GM23338 (cell line): ENCODE results near the gene LRRC18. TPM values are rescaled to one million over a fixed set of nuclear protein-coding genes. Genes with fewer than 3 reads are reported as not detected.

ENCODE experiments used
- ATAC-seq: fragments of 200-7000 bp; cut with Tn5 transposase; 3 replicates; pipeline ENCODE4 v1.9.1; 2020
- DNase-seq: peaks from one replicate; pipeline ENCODE4 v3.0.0-alpha.2; 2015; ENCODE audit warnings: low spot score
- H2AFZ ChIP-seq: fragments of 200-600 bp; sonication (generic); 2 replicates; pipeline ENCODE4 v1.8.0; 2016; ENCODE audit warnings: antibody characterized with exemption, mild to moderate bottlenecking, moderate library complexity
- H3F3A ChIP-seq: fragments of 200-600 bp; sonication (generic); replicated peaks from 2 replicates; pipeline ENCODE4 v1.8.0; 2017; ENCODE audit warnings: antibody characterized with exemption, mixed run types, low read depth
- H3K27ac ChIP-seq: fragments of 200-600 bp; sonication (generic); 2 replicates; pipeline ENCODE4 v1.6.1; 2016; ENCODE audit warnings: low read depth
- H3K27me3 ChIP-seq: fragments of 200-600 bp; sonication (generic); 2 replicates; pipeline ENCODE4 v1.8.0; 2016; ENCODE audit warnings: mild to moderate bottlenecking, mixed run types, moderate library complexity; ENCODE audit not compliant: insufficient read depth
- H3K36me3 ChIP-seq: fragments of 200-600 bp; sonication (generic); 2 replicates; pipeline ENCODE4 v1.8.0; 2016; ENCODE audit warnings: mild to moderate bottlenecking; ENCODE audit not compliant: insufficient read depth
- H3K4me1 ChIP-seq: fragments of 200-600 bp; sonication (generic); 2 replicates; pipeline ENCODE4 v1.8.0; 2016; ENCODE audit warnings: mild to moderate bottlenecking, moderate library complexity; ENCODE audit not compliant: insufficient read depth
- H3K4me2 ChIP-seq: fragments of 200-600 bp; sonication (generic); 2 replicates; pipeline ENCODE4 v1.7.1; 2017; ENCODE audit warnings: mixed run types
- H3K4me3 ChIP-seq: fragments of 200-600 bp; sonication (generic); 2 replicates; pipeline ENCODE4 v1.6.1; 2016; ENCODE audit warnings: mixed run types
- H3K79me2 ChIP-seq: fragments of 200-600 bp; sonication (generic); replicated peaks from 2 replicates; pipeline ENCODE4 v1.8.0; 2017; ENCODE audit warnings: mild to moderate bottlenecking; ENCODE audit not compliant: insufficient read depth
- H3K9me2 ChIP-seq: fragments of 200-600 bp; sonication (generic); 2 replicates; pipeline ENCODE4 v1.8.0; 2017; ENCODE audit not compliant: insufficient read depth
- H4K20me1 ChIP-seq: fragments of 200-600 bp; sonication (generic); replicated peaks from 2 replicates; pipeline ENCODE4 v1.8.0; 2017; ENCODE audit warnings: mild to moderate bottlenecking; ENCODE audit not compliant: insufficient read depth
- H3K27ac Mint-ChIP-seq: 2 replicates; pipeline ENCODE4 v1.8.0; 2020; ENCODE audit warnings: inconsistent platforms, mild to moderate bottlenecking, moderate library complexity, mixed read lengths
- H3K27me3 Mint-ChIP-seq: 3 replicates; pipeline ENCODE4 v1.8.0; 2022; ENCODE audit warnings: low read depth, mild to moderate bottlenecking, moderate library complexity, mixed read lengths, inconsistent platforms; ENCODE audit not compliant: insufficient read depth, poor library complexity
- H3K36me3 Mint-ChIP-seq: 3 replicates; pipeline ENCODE4 v1.8.0; 2021; ENCODE audit warnings: low read depth, mild to moderate bottlenecking, inconsistent platforms, moderate library complexity, mixed read lengths
- H3K4me1 Mint-ChIP-seq: 3 replicates; pipeline ENCODE4 v1.8.0; 2020; ENCODE audit warnings: mild to moderate bottlenecking, inconsistent platforms, mixed read lengths
- H3K4me3 Mint-ChIP-seq: 3 replicates; pipeline ENCODE4 v1.8.0; 2021; ENCODE audit warnings: moderate library complexity, mild to moderate bottlenecking, inconsistent platforms, mixed read lengths
- H3K9me3 Mint-ChIP-seq: 3 replicates; pipeline ENCODE4 v1.8.0; 2020; ENCODE audit warnings: moderate library complexity, mild to moderate bottlenecking, inconsistent platforms, mixed read lengths
- CREB1 ChIP-seq: fragments of 250-450 bp; sonication (Bioruptor Pico); IDR thresholded peaks from 2 replicates; pipeline ENCODE4 v1.5.0; 2020; ENCODE audit warnings: low read depth, mild to moderate bottlenecking, moderate library complexity
- CTCF ChIP-seq, 2 experiments: fragments of 200-600 bp in 1 of 2; sonication (generic) in 1 of 2; conservative IDR thresholded peaks; 2 replicates each; pipeline versions ENCODE4 v1.5.1 to v1.6.1; 2016 to 2017; ENCODE audit warnings: antibody characterized with exemption in 2 of 2, low read depth in 2 of 2, mild to moderate bottlenecking in 2 of 2, moderate library complexity in 1 of 2
- ETS1 ChIP-seq: IDR thresholded peaks from 2 replicates; pipeline ENCODE4 v1.6.1; 2016; ENCODE audit warnings: antibody characterized with exemption
- EZH2 ChIP-seq: fragments of 200-600 bp; sonication (generic); IDR thresholded peaks from one replicate; pipeline ENCODE4 v1.8.0; 2017; ENCODE audit warnings: antibody characterized with exemption, mild to moderate bottlenecking, low read depth; ENCODE audit not compliant: unreplicated experiment
- EZH2phosphoT487 ChIP-seq: fragments of 200-600 bp; sonication (generic); IDR thresholded peaks from one replicate; pipeline ENCODE4 v1.8.1; 2018; ENCODE audit warnings: antibody characterized with exemption; ENCODE audit not compliant: unreplicated experiment
- JUNB ChIP-seq: IDR thresholded peaks from one replicate; pipeline ENCODE4 v1.6.1; 2016; ENCODE audit warnings: antibody characterized with exemption; ENCODE audit not compliant: unreplicated experiment
- NANOG ChIP-seq: IDR thresholded peaks from 2 replicates; pipeline ENCODE4 v1.6.1; 2016; ENCODE audit warnings: antibody characterized with exemption, borderline replicate concordance
- POLR2AphosphoS5 ChIP-seq: IDR thresholded peaks from 2 replicates; pipeline ENCODE4 v1.6.1; 2016; ENCODE audit warnings: antibody characterized with exemption, low read depth
- REST ChIP-seq: IDR thresholded peaks from one replicate; pipeline ENCODE4 v1.6.1; 2018; ENCODE audit warnings: antibody characterized with exemption; ENCODE audit not compliant: unreplicated experiment
- STAT1 ChIP-seq: IDR thresholded peaks from one replicate; pipeline ENCODE4 v1.6.1; 2016; ENCODE audit warnings: antibody characterized with exemption; ENCODE audit not compliant: unreplicated experiment
- ZNF114 ChIP-seq: fragments of 250-450 bp; sonication (Bioruptor Pico); IDR thresholded peaks from 2 replicates; pipeline ENCODE4 v1.5.0; 2020; ENCODE audit warnings: mild to moderate bottlenecking, moderate library complexity
- polyA plus RNA-seq: library from polyadenylated mRNA; unstranded; fragments of >200 nt; fragmentation: Nextera tagmentation; extraction: Ambion mirVana; gene quantifications from 2 replicates; pipeline ENCODE4 v1.2.1, GENCODE V29; 2016
- total RNA-seq: library from RNA; depleted of rRNA; stranded (reverse); fragments of >200 nt; shearing (Covaris generic); gene quantifications from 2 replicates; pipeline ENCODE4 v1.2.3, GENCODE V29; 2014

The LRRC18 gene
- total and polyA plus RNA-seq, 2 experiments from 2014 or later: not detected

GRCh38 chr10:48978318-48978717, 38.7 kb upstream of the LRRC18 start:
- no peak overlapping the region for H3K4me2 ChIP-seq
- no peak for ATAC-seq

More at GRCh38 chr10:48978318-48978717, 38.7 kb upstream of the LRRC18 start:
- Histone ChIP-seq H3K4me1 (no peaks in the 10 kb centered on the region), H2AFZ (no peak overlapping the region), H3F3A (no peaks in the 10 kb centered on the region), H3K4me3 (no peak overlapping the region), H3K27ac (no peak overlapping the region), H3K9me2 (0 out of 2 replicates have a peak, but pooled peaks cover 3% of the 10 kb centered on the region), H3K79me2 (no peaks in the 10 kb centered on the region), H3K36me3 (no peaks in the 10 kb centered on the region), H3K27me3 (no peaks in the 10 kb centered on the region), H4K20me1 (no peaks in the 10 kb centered on the region)
- Mint-ChIP-seq H3K4me1 (no peaks in the 10 kb centered on the region), H3K9me3 (no peaks in the 10 kb centered on the region), H3K36me3 (no peaks in the 10 kb centered on the region), H3K4me3 (no peak overlapping the region), H3K27ac (no peak overlapping the region), H3K27me3 (peaks cover 20% of the 10 kb centered on the region)
- TF ChIP-seq STAT1 (no peak), EZH2phosphoT487 (no peak), REST (no peak), CREB1 (CRISPR knock-in tag) (no peak), POLR2AphosphoS5 (no peak), CTCF (conservative IDR thresholded peaks at IDR 0.05; ENCODE audit: low read depth in 2 of 2) (no peak), ETS1 (no peak), JUNB (no peak), ZNF114 (CRISPR knock-in tag) (no peak), EZH2 (no peak), NANOG (no peak)
- no peak for DNase-seq
